ENCODE data around the gene FCHSD1.

FCHSD1 gene

DNA sequence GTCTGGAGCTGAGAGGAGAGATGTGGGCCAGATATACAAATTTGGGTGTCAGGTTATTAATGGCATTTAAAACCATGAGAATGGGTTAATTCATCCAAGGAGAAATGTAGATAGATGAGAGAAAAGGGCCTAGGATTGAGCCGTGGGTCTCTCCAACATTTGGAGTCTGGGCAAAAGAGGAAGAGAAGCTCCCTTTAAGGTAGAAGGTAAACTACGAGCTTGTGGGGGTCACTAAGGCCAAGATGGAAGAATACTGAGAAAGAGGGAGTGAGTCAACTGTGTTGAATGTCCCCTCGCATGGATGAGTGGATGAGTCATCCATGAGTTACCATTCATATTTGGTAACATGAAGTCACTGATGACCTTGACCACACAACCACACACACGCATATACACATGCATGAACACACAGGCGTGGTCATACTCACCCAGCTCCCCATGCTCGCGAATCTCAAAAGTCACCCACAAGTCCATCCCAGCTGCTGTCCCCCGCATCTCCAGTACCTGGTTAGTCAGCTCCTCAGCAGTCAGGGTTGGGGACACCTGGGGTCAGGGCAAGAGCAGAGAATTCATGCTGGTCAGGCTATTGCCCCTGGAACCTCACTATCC is 6.8 kb upstream of the FCHSD1 start:
- Histone ChIP-seq H3F3A (ENCODE audit: low read depth) (no peaks in the 10 kb centered on the region), H3K9ac (ENCODE audit: low read depth, low read length, poor library complexity, severe bottlenecking) (no peak overlapping the region), H3K4me3 (ENCODE audit: low read length, poor library complexity, severe bottlenecking) (no peak overlapping the region), H3K79me2 (ENCODE audit: insufficient read depth, low read length) (no peaks in the 10 kb centered on the region), H3K4me1 (ENCODE audit: insufficient read depth, low read length, poor library complexity, severe bottlenecking) (no peaks in the 10 kb centered on the region), H3K36me3 (ENCODE audit: insufficient read depth, low read length) (no peaks in the 10 kb centered on the region), H3K9me2 (replicated peaks; ENCODE audit: low read depth, low read length) (no peaks in the 10 kb centered on the region), H3K27me3 (ENCODE audit: insufficient read depth, low read length, poor library complexity, severe bottlenecking) (no peaks in the 10 kb centered on the region), H3K4me2 (ENCODE audit: low read depth, low read length, poor library complexity, severe bottlenecking) (no peak overlapping the region), H4K20me1 (ENCODE audit: insufficient read depth, low read length, poor library complexity, severe bottlenecking) (no peaks in the 10 kb centered on the region), H2AFZ (ENCODE audit: low read length) (no peak overlapping the region), H3K9me3 (ENCODE audit: insufficient read depth, low read depth, low read length) (no peaks in the 10 kb centered on the region)
- no peak for TF ChIP-seq CTCF (conservative IDR thresholded peaks at IDR 0.05; ENCODE audit: low read length)
- TF ChIP-seq EZH2phosphoT487 (IDR thresholded peaks at IDR 0.05; ENCODE audit: borderline replicate concordance), result no peak

- H3K4me1 ChIP-seq (ENCODE audit: insufficient read depth, low read length, poor library complexity, severe bottlenecking), result no peaks in the 10 kb centered on the region
- H3K9me3 ChIP-seq (ENCODE audit: insufficient read depth, low read depth, low read length), result no peaks in the 10 kb centered on the region
- H3K4me3 ChIP-seq (ENCODE audit: low read length, poor library complexity, severe bottlenecking), result no peak overlapping the region
- no peaks in the 10 kb centered on the region for H3K9me2 ChIP-seq (replicated peaks; ENCODE audit: low read depth, low read length)
- H3K4me2 ChIP-seq (ENCODE audit: low read depth, low read length, poor library complexity, severe bottlenecking), result no peak overlapping the region
- no peak overlapping the region for H3K9ac ChIP-seq (ENCODE audit: low read depth, low read length, poor library complexity, severe bottlenecking)
- H3K36me3 ChIP-seq (ENCODE audit: insufficient read depth, low read length), result no peaks in the 10 kb centered on the region
- H4K20me1 ChIP-seq (ENCODE audit: insufficient read depth, low read length, poor library complexity, severe bottlenecking), result no peaks in the 10 kb centered on the region
- H3K79me2 ChIP-seq (ENCODE audit: insufficient read depth, low read length), result no peaks in the 10 kb centered on the region
- H3K27me3 ChIP-seq (ENCODE audit: insufficient read depth, low read length, poor library complexity, severe bottlenecking), result no peaks in the 10 kb centered on the region
- H3F3A ChIP-seq (ENCODE audit: low read depth), result no peaks in the 10 kb centered on the region
- no peak for TF ChIP-seq EZH2phosphoT487 (IDR thresholded peaks at IDR 0.05; ENCODE audit: borderline replicate concordance)
- TF ChIP-seq CTCF (conservative IDR thresholded peaks at IDR 0.05; ENCODE audit: low read length), result no peak
- H2AFZ ChIP-seq (ENCODE audit: low read length), result no peak overlapping the region
Measured at GRCh38 chr5:141657404-141657803, 6.2 kb upstream of the FCHSD1 start.

- H3K4me2 ChIP-seq (ENCODE audit: low read depth, low read length, poor library complexity, severe bottlenecking), result no peak overlapping the region
- no peaks in the 10 kb centered on the region for H4K20me1 ChIP-seq (ENCODE audit: insufficient read depth, low read length, poor library complexity, severe bottlenecking)
- no peaks in the 10 kb centered on the region for H3K36me3 ChIP-seq (ENCODE audit: insufficient read depth, low read length)
- H3K79me2 ChIP-seq (ENCODE audit: insufficient read depth, low read length), result no peaks in the 10 kb centered on the region
- no peaks in the 10 kb centered on the region for H3K9me2 ChIP-seq (replicated peaks; ENCODE audit: low read depth, low read length)
- no peak overlapping the region for H3K9ac ChIP-seq (ENCODE audit: low read depth, low read length, poor library complexity, severe bottlenecking)
- no peaks in the 10 kb centered on the region for H3K27me3 ChIP-seq (ENCODE audit: insufficient read depth, low read length, poor library complexity, severe bottlenecking)
- H2AFZ ChIP-seq (ENCODE audit: low read length), result no peak overlapping the region
- TF ChIP-seq EZH2phosphoT487 (IDR thresholded peaks at IDR 0.05; ENCODE audit: borderline replicate concordance), result no peak
- TF ChIP-seq CTCF (conservative IDR thresholded peaks at IDR 0.05; ENCODE audit: low read length), result no peak
- no peak overlapping the region for H3K4me3 ChIP-seq (ENCODE audit: low read length, poor library complexity, severe bottlenecking)
- no peaks in the 10 kb centered on the region for H3K9me3 ChIP-seq (ENCODE audit: insufficient read depth, low read depth, low read length)
- H3F3A ChIP-seq (ENCODE audit: low read depth), result no peaks in the 10 kb centered on the region
- peaks cover 3% of the 10 kb centered on the region for H3K4me1 ChIP-seq (ENCODE audit: insufficient read depth, low read length, poor library complexity, severe bottlenecking)
Measured at GRCh38 chr5:141656396-141656795, 5.2 kb upstream of the FCHSD1 start.

Data from Loucy (cell line).